Trophoblast cell (in vitro differentiated cells and primary cell): ENCODE data around the gene ADAMTSL2.

Experiments
- DNase-seq, 2 donors: peaks; one replicate each; pipeline ENCODE4 v3.0.0-alpha.2; 2016
- H2AFZ ChIP-seq: 2 replicates; pipeline ENCODE4 v1.6.1; 2013; ENCODE audit warnings: low read length, moderate library complexity, mild to moderate bottlenecking; ENCODE audit not compliant: insufficient read depth, poor library complexity
- H2AK5ac ChIP-seq: 2 replicates; pipeline ENCODE4 v1.6.1; 2013; ENCODE audit warnings: mild to moderate bottlenecking, low read length
- H2BK120ac ChIP-seq: 2 replicates; pipeline ENCODE4 v1.6.1; 2013; ENCODE audit warnings: low read length, mild to moderate bottlenecking, moderate library complexity; ENCODE audit not compliant: insufficient read depth, poor library complexity
- H2BK12ac ChIP-seq: 2 replicates; pipeline ENCODE4 v1.6.1; 2013; ENCODE audit warnings: mild to moderate bottlenecking, low read length, moderate library complexity
- H2BK5ac ChIP-seq: 2 replicates; pipeline ENCODE4 v1.6.1; 2013; ENCODE audit warnings: low read length, low read depth, moderate library complexity, mild to moderate bottlenecking; ENCODE audit not compliant: poor library complexity
- H3K14ac ChIP-seq: 2 replicates; pipeline ENCODE4 v1.6.1; 2013; ENCODE audit warnings: mild to moderate bottlenecking, low read length
- H3K18ac ChIP-seq: 2 replicates; pipeline ENCODE4 v1.6.1; 2013; ENCODE audit warnings: mild to moderate bottlenecking, low read length
- H3K23ac ChIP-seq: 2 replicates; pipeline ENCODE4 v1.6.1; 2013; ENCODE audit warnings: low read length
- H3K27ac ChIP-seq: 2 replicates; pipeline ENCODE4 v1.5.1; 2013; ENCODE audit warnings: low read depth, mild to moderate bottlenecking, inconsistent platforms, low read length, moderate library complexity
- H3K27me3 ChIP-seq: 2 replicates; pipeline ENCODE4 v1.6.1; 2013; ENCODE audit warnings: inconsistent platforms, mild to moderate bottlenecking, low read length, moderate library complexity; ENCODE audit not compliant: insufficient read depth
- H3K36me3 ChIP-seq, 2 experiments: 1 replicate in 1 of 2; 2 replicates in 1 of 2; pipeline ENCODE4 v1.6.1; 2013; ENCODE audit warnings: low read length in 2 of 2, mild to moderate bottlenecking in 2 of 2, moderate library complexity in 1 of 2; ENCODE audit not compliant: insufficient read depth in 2 of 2, control insufficient read depth in 1 of 2
- H3K4ac ChIP-seq: 2 replicates; pipeline ENCODE4 v1.6.1; 2013; ENCODE audit warnings: low read depth, mild to moderate bottlenecking, low read length, moderate library complexity
- H3K4me1 ChIP-seq, 2 experiments: 1 replicate in 1 of 2; 2 replicates in 1 of 2; pipeline ENCODE4 v1.6.1; 2013; ENCODE audit warnings: low read length in 2 of 2, mild to moderate bottlenecking in 2 of 2, moderate library complexity in 1 of 2; ENCODE audit not compliant: insufficient read depth in 2 of 2, control insufficient read depth in 1 of 2
- H3K4me2 ChIP-seq: 2 replicates; pipeline ENCODE4 v1.6.1; 2013; ENCODE audit warnings: inconsistent platforms, mild to moderate bottlenecking, low read length, moderate library complexity
- H3K4me3 ChIP-seq: 2 replicates; pipeline ENCODE4 v1.5.1; 2013; ENCODE audit warnings: mild to moderate bottlenecking, low read depth, low read length, inconsistent platforms
- H3K79me1 ChIP-seq: one replicate; pipeline ENCODE4 v1.6.1; 2013; ENCODE audit warnings: low read length
- H3K79me2 ChIP-seq: 2 replicates; pipeline ENCODE4 v1.6.1; 2013; ENCODE audit warnings: low read length, mild to moderate bottlenecking; ENCODE audit not compliant: control insufficient read depth, insufficient read depth, poor library complexity
- H3K9ac ChIP-seq: 2 replicates; pipeline ENCODE4 v1.6.1; 2013; ENCODE audit warnings: mild to moderate bottlenecking, low read length
- H3K9me3 ChIP-seq: 2 replicates; pipeline ENCODE4 v1.6.1; 2013; ENCODE audit warnings: low read depth, mild to moderate bottlenecking, control low read depth, inconsistent platforms, low read length; ENCODE audit not compliant: insufficient read depth
- H4K12ac ChIP-seq: 2 replicates; pipeline ENCODE4 v1.6.1; 2013; ENCODE audit warnings: low read depth, mild to moderate bottlenecking, low read length, moderate library complexity
- H4K8ac ChIP-seq: 2 replicates; pipeline ENCODE4 v1.6.1; 2013; ENCODE audit warnings: low read depth, mild to moderate bottlenecking, low read length, moderate library complexity
- H4K91ac ChIP-seq: one replicate; pipeline ENCODE4 v1.6.1; 2013; ENCODE audit warnings: low read depth, mild to moderate bottlenecking, low read length, moderate library complexity
- WGBS: extraction: QIAGEN DNeasy Blood & Tissue Kit; methylation state at CpG from one replicate; pipeline ENCODE4 v1.1.7; 2013; ENCODE audit warnings: missing lambda C conversion rate; ENCODE audit not compliant: insufficient read length, insufficient coverage; ENCODE audit errors: extremely low coverage; 5-methylcytosine and 5-hydroxymethylcytosine counted together

ADAMTSL2 gene

GRCh38 chr9:133542002-133542401 is 7.5 kb downstream of the ADAMTSL2 start:
- WGBS, result no CpG with 5 or more reads among the region's 13 CpGs
- peaks cover 3% of the 10 kb centered on the region for H3K79me1 ChIP-seq

GRCh38 chr9:133543772-133544467 is 9.4 kb downstream of the ADAMTSL2 start:
- Histone ChIP-seq H3K14ac (no peak overlapping the region), H3K23ac (no peak overlapping the region), H3K27me3 (no peaks in the 10 kb centered on the region), H2AK5ac (no peak overlapping the region), H2BK120ac (no peak overlapping the region), H3K4ac (no peak overlapping the region), H3K4me2 (no peak overlapping the region), H2BK12ac (no peak overlapping the region), H3K36me3 (peaks cover 26 to 40% of the 10 kb centered on the region in 2 experiments), H3K4me3 (no peak overlapping the region), H4K91ac (no peak overlapping the region), H3K4me1 (peaks cover 29 to 37% of the 10 kb centered on the region in 2 experiments), H3K79me1 (peaks cover 3% of the 10 kb centered on the region), H4K8ac (no peak overlapping the region), H4K12ac (no peak overlapping the region), H3K9me3 (peaks cover 4% of the 10 kb centered on the region), H2BK5ac (no peak overlapping the region), H3K18ac (no peak overlapping the region), H3K27ac (no peak overlapping the region), H3K9ac (no peak overlapping the region), H2AFZ (no peak overlapping the region), H3K79me2 (no peaks in the 10 kb centered on the region)
- WGBS, result no CpG with 5 or more reads among the region's 16 CpGs
- no peak for DNase-seq

More at GRCh38 chr9:133542002-133542401, 7.5 kb downstream of the ADAMTSL2 start:
- H3K23ac ChIP-seq, result no peak overlapping the region
- H2AK5ac ChIP-seq, result no peak overlapping the region
- peaks cover 5% of the 10 kb centered on the region for H3K9me3 ChIP-seq
- H3K79me2 ChIP-seq, result no peaks in the 10 kb centered on the region
- H3K14ac ChIP-seq, result no peak overlapping the region
- DNase-seq, result no peak
- no peak overlapping the region for H3K18ac ChIP-seq
- no peak overlapping the region for H2BK120ac ChIP-seq
- no peak overlapping the region for H3K9ac ChIP-seq
- no peak overlapping the region for H2AFZ ChIP-seq
- H4K8ac ChIP-seq, result no peak overlapping the region
- H3K27me3 ChIP-seq, result no peaks in the 10 kb centered on the region
- no peak overlapping the region for H3K4ac ChIP-seq
- H4K12ac ChIP-seq, result no peak overlapping the region
- H3K4me1 ChIP-seq, result peaks cover 31 to 37% of the 10 kb centered on the region in 2 experiments
- no peak overlapping the region for H3K4me3 ChIP-seq
- H3K36me3 ChIP-seq, result peaks cover 20 to 35% of the 10 kb centered on the region in 2 experiments
- H2BK5ac ChIP-seq, result no peak overlapping the region
- H3K27ac ChIP-seq, result no peak overlapping the region
- H3K4me2 ChIP-seq, result no peak overlapping the region
- no peak overlapping the region for H2BK12ac ChIP-seq
- H4K91ac ChIP-seq, result no peak overlapping the region

GRCh38 chr9:133545494-133546286 is 11.2 kb downstream of the ADAMTSL2 start:
- no peak for DNase-seq
- no peak overlapping the region for H3K9ac ChIP-seq
- WGBS, result no CpG with 5 or more reads among the region's 25 CpGs

GRCh38 chr9:133546287-133546680 is 11.8 kb downstream of the ADAMTSL2 start:
- H3K27me3 ChIP-seq, result no peaks in the 10 kb centered on the region
- H2AFZ ChIP-seq, result peak overlapping the region; percentile 28
- H3K4me3 ChIP-seq, result no peak overlapping the region
- WGBS, result no CpG with 5 or more reads among the region's 8 CpGs
- H3K9me3 ChIP-seq, result peaks cover 4% of the 10 kb centered on the region
- peak overlapping the region; percentile 70 for H4K91ac ChIP-seq
- DNase-seq, result no peak
- H2BK12ac ChIP-seq, result peak overlapping the region; percentile 6
- no peaks in the 10 kb centered on the region for H3K79me2 ChIP-seq
- H2BK5ac ChIP-seq, result no peak overlapping the region
- no peak overlapping the region for H3K9ac ChIP-seq
- no peak overlapping the region for H3K27ac ChIP-seq
- H4K12ac ChIP-seq, result no peak overlapping the region
- peaks cover 22 to 36% of the 10 kb centered on the region in 2 experiments for H3K36me3 ChIP-seq
- peaks cover 13 to 23% of the 10 kb centered on the region in 2 experiments for H3K4me1 ChIP-seq
- no peak overlapping the region for H3K23ac ChIP-seq
- H2AK5ac ChIP-seq, result no peak overlapping the region
- H3K4ac ChIP-seq, result peak overlapping the region; percentile 5
- H2BK120ac ChIP-seq, result no peak overlapping the region
- H3K18ac ChIP-seq, result peak overlapping the region; percentile 54
- H3K79me1 ChIP-seq, result peaks cover 3% of the 10 kb centered on the region
- no peak overlapping the region for H3K4me2 ChIP-seq
- peak overlapping the region; percentile 55 for H3K14ac ChIP-seq
- no peak overlapping the region for H4K8ac ChIP-seq

More at GRCh38 chr9:133545494-133546286, 11.2 kb downstream of the ADAMTSL2 start:
- H3K27me3 ChIP-seq, result no peaks in the 10 kb centered on the region
- no peak overlapping the region for H3K14ac ChIP-seq
- peak overlapping the region; percentile 40 for H4K91ac ChIP-seq
- H3K4me3 ChIP-seq, result no peak overlapping the region
- H3K23ac ChIP-seq, result no peak overlapping the region
- no peak overlapping the region for H3K27ac ChIP-seq
- H2AK5ac ChIP-seq, result no peak overlapping the region
- H2BK5ac ChIP-seq, result no peak overlapping the region
- H3K36me3 ChIP-seq, result peaks cover 25 to 39% of the 10 kb centered on the region in 2 experiments
- no peak overlapping the region for H3K18ac ChIP-seq
- H4K12ac ChIP-seq, result no peak overlapping the region
- no peak overlapping the region for H2BK120ac ChIP-seq
- no peak overlapping the region for H3K4me2 ChIP-seq
- H3K79me1 ChIP-seq, result peaks cover 3% of the 10 kb centered on the region
- no peak overlapping the region for H3K4ac ChIP-seq
- no peak overlapping the region for H2AFZ ChIP-seq
- no peak overlapping the region for H2BK12ac ChIP-seq
- no peak overlapping the region for H4K8ac ChIP-seq
- H3K4me1 ChIP-seq, result peaks cover 14 to 23% of the 10 kb centered on the region in 2 experiments
- peaks cover 4% of the 10 kb centered on the region for H3K9me3 ChIP-seq
- H3K79me2 ChIP-seq, result no peaks in the 10 kb centered on the region
